ENCODE data around the gene ATF3.

ATF3 gene, protein sequence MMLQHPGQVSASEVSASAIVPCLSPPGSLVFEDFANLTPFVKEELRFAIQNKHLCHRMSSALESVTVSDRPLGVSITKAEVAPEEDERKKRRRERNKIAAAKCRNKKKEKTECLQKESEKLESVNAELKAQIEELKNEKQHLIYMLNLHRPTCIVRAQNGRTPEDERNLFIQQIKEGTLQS

DNA sequence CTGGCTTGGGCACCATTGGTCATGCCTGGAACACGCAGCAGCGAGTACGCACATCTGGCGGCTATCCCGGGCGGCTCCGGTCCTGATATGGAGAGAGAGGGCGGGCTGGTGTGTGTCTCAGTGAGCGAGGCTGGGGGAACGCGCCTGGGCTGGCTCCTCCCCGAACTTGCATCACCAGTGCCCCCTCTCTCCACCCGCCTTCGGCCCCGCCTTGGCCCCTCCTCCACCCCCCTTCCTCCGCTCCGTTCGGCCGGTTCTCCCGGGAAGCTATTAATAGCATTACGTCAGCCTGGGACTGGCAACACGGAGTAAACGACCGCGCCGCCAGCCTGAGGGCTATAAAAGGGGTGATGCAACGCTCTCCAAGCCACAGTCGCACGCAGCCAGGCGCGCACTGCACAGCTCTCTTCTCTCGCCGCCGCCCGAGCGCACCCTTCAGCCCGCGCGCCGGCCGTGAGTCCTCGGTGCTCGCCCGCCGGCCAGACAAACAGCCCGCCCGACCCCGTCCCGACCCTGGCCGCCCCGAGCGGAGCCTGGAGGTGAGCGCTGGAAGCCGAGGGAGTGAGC is at the start of gene ATF3:
TSS of gene ATF3 (plus strand) at position 370 of the 567 bp plus-strand sequence. CDS start 6,261 bp downstream, outside the sequence.
- peak; percentile 60 to 79 for DNase-seq (ENCODE audit: low read depth in 1 of 2, low spot score in 1 of 2)

DNA sequence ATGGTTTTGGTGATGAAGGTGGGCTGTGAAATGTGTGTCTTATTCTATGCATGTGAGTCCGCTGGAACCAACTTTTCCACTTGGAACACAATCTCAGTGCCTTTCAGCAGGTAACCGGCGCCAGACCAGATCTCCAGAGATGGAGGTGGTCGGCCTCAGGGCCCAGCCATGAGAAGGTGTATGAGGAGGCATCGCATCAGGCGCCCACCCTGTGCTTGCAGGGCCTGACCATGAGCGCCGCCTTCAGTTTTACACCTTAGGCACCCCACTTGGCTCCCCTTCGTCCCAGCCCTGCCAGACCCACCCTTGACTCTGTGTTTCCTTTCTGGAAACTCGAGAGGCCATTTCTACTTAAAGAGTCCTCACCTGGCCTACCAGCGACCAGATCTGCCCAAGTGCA is 48.6 kb upstream of the ATF3 start:
- DNase-seq (ENCODE audit: low read depth in 1 of 2, low spot score in 1 of 2), result no peak

DNA sequence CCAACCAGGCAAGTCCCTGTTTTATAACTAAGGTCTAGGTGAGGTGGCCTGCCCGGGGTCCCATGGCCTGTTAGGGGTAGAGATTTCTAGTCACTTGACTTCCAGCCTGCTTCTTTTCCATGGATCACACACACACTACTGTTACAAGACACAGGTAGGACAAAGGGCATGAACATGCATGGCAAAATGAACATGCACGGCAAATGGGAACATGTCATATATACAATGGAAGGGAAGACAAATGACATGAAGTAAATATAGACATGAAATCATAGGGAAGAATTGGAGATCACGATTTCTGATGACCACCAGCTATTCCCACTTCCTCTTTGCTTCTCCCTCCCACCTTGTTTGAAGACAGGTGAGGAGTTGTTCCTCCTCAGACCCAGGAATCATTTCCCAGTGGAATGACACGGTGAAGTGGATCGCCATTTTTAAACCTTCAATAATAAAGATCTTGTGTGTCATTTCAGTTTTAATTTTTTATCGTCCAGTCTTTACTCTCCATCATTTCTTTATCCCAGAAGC is 47.6 kb upstream of the ATF3 start:
- DNase-seq (ENCODE audit: low read depth in 1 of 2, low spot score in 1 of 2), result no peak

GRCh38 chr1:212561501-212561931 is 47.0 kb upstream of the ATF3 start:
- DNase-seq (ENCODE audit: low read depth in 1 of 2, low spot score in 1 of 2), result no peak

DNA sequence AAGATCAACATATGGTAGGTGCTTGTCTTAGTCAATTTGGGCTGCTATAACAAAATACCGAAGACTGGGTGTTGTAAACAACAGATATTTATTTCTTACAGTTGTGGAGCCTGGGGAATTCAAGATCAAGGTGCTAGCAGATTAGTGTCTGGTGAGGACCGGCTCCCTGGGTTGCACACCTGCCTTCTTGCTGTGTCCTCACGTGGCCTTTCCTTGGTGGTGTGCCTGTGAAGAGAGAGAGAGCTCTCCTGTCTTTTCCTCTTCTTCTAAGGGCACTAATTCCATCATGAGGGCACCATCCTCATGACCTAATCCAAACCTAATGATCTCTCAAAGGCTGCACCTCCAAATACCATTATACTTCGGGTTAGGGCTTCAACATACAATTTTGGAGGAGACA is 45.8 kb upstream of the ATF3 start:
- DNase-seq (ENCODE audit: low read depth in 1 of 2, low spot score in 1 of 2), result no peak

DNA sequence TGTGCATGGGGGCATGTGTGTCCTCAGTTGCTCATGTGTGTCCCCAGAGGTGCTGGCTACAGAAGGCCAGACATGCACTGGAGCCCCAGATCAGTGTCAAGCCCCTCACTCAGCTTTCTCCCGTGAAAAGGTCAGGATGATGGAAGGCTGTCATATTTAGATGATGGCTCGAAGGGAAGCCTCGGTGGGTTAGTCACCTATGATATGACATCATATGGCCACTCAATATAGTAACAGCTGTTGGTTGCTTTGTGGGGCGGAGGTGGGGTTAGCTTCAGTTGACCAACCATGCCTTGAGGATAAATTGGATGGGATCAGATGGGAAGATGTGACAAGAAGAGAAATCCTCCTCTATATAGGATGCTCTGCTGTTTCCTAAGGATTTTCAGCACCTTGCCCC is 43.5 kb upstream of the ATF3 start:
- no peak for DNase-seq (ENCODE audit: low read depth in 1 of 2, low spot score in 1 of 2)

GRCh38 chr1:212565571-212566305 is 42.8 kb upstream of the ATF3 start:
- DNase-seq (ENCODE audit: low read depth in 1 of 2, low spot score in 1 of 2), result no peak

- DNase-seq (ENCODE audit: low read depth in 1 of 2, low spot score in 1 of 2), result peak; percentile 19 to 35
These were observed 41.8 kb upstream of the ATF3 start for GRCh38 chr1:212566522-212567479.

GRCh38 chr1:212567638-212568037 is 40.9 kb upstream of the ATF3 start:
- DNase-seq (ENCODE audit: low read depth in 1 of 2, low spot score in 1 of 2), result no peak

DNA sequence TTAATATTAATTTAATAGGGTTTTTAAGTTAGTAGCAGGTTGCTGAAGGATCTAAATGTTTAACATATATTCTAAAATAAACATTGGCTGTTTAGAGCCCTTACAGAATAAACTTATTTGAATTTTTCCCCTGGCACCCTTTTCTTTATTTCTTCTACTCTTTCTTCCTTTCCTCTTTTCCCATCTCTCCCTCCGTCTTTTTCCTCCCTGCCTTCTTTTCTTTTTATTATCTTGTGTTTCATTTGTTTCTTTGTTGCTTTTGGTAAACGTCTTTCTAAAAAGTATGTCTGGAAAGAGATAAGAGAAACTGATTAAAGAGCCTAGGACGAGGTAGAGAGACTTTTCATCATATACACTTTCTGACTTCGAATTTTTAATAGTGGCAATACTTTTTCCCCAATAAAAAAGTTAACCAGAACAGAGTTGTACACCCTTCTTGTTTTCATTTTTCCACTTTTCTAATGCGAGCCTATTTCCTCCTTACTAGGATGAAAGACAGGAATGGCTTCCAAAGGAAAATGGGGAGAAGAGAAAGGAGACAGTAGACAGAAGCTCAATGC is 39.5 kb upstream of the ATF3 start:
- DNase-seq (ENCODE audit: low read depth in 1 of 2, low spot score in 1 of 2), result no peak

DNA sequence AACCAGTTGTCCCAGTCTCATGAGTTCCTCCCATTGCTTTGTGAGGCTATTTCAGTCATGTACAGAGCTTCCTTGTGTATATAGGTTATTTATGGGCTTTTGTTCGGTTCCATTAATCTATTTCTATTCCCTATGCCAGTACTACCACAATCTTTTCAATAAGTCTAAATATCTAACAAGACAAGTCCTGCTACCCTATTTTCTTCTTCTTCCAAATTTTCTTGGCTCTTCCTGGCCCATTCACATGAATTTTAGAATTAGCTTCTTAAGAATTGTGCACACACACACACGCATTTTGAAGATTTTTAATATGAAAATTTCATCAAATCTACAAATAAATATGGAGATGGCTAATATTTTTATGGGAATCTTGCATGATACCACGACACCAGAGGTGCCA is 33.8 kb upstream of the ATF3 start:
- no peak for DNase-seq (ENCODE audit: low read depth in 1 of 2, low spot score in 1 of 2)

- DNase-seq (ENCODE audit: low read depth in 1 of 2, low spot score in 1 of 2), result no peak
These were observed 33.2 kb upstream of the ATF3 start for GRCh38 chr1:212575333-212575732.

GRCh38 chr1:212578041-212578440 is 30.5 kb upstream of the ATF3 start:
- no peak for DNase-seq (ENCODE audit: low read depth in 1 of 2, low spot score in 1 of 2)

DNA sequence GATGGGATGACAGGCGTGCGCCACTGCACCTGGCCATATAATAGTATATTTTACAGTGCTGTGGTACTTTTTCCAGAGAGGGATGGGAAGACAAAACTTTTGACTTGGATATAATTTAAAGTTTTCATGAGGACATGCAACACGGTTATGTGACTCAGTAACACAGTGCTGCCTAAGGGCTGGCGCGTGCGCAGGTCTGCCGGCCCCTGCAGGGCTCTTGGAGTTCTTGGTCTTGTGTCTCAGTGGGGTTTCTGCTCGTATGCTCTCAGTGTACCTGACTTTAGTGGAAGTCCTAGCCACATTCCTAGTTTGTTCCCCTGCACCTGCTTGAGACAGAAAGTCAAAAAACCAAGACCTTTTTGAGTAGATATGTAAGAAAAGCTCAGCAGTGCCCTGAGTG is 27.5 kb upstream of the ATF3 start:
- no peak for DNase-seq (ENCODE audit: low read depth in 1 of 2, low spot score in 1 of 2)

DNA sequence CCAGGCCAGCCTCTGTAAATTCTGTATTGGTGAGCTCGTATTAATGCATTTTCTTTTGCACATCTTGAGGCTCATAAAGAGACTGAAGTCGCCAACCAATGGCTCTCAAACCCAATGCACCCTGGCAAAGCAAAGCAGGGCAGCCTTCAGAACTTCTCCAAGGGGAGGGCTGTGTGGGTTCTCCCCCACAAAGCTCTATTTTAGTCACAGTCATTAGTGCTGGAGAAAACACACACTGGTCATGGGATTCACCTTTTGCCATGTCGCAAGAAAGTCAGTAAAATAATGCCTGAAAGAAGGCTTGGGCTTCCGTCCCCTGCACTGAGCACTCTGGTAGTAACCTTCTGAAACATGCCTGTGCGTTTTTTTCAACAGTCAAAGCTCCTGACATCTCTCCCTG is 26.3 kb upstream of the ATF3 start:
- no peak for DNase-seq (ENCODE audit: low read depth in 1 of 2, low spot score in 1 of 2)

GRCh38 chr1:212582808-212583615 is 25.5 kb upstream of the ATF3 start:
- no peak for DNase-seq (ENCODE audit: low read depth in 1 of 2, low spot score in 1 of 2)

DNA sequence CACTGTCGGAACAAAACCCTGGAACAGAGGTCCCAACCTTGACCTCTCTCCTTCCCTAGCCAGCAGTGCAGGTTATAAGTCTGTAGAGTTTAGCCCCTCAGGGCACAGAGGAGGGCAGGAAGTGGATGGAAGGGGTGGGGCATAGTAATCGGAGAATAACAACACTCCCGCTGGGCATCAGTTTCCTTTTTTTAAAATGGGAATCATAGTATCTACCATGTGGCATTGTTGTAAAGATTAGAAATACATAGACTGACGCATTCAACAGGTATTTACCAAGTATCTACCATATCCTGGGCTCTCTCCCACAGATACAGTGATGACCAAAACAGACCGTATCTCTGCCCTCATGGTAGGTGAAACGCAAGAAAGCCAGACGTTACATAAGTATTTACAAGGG is 24.9 kb upstream of the ATF3 start:
- no peak for DNase-seq (ENCODE audit: low read depth in 1 of 2, low spot score in 1 of 2)

DNA sequence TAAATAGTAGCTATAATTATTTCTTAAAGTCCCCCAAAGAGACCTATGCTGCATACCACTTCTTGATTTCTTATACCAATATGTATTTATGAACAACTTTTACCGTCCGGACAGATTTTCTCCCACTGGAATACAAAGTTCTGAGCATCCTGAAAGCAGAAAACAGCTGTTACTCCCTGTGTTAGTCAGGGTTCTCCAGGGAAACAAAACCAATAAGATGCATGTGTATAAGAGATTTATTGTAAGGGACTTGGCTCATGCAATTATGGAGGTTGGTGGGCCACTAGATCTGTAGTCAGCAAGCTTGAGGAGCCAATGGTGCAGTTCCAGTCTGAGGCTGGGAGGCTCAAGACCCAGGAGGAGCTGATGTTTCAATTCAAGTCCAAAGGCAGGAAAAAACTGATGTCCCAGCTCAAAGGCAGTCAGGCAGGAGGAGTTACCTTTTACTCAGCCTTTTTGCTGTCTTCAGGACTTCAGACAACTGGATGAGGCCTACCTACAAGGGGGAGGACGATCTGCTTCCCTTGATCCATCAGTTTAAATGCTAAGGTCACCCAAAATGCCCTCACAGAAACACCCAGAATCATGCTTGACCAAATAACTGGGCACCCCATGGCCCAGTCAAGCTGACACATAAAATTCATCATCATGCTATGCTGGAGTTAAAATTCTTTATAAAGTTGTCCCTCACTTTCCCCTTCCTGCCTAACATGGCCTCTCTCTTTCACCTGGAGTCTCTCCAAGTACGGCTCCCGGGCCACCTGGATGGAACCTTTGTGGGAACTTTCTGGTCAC is 24.3 kb upstream of the ATF3 start:
- no peak for DNase-seq (ENCODE audit: low read depth in 1 of 2, low spot score in 1 of 2)

- DNase-seq (ENCODE audit: low read depth in 1 of 2, low spot score in 1 of 2), result no peak
These were observed 23.4 kb upstream of the ATF3 start for GRCh38 chr1:212585210-212585609.
